Non-pigmented ciliary epithelial cell (primary cell): Measurements from ENCODE around the gene NFATC1.

Source experiments
- DNase-seq: peaks from one replicate; pipeline ENCODE4 v3.0.0-alpha.2; 2010; ENCODE audit warnings: low read depth

NFATC1 gene

GRCh38 chr18:79507546-79508480 is 112.1 kb downstream of the NFATC1 start:
- DNase-seq: no peak

GRCh38 chr18:79508565-79509535 is 113.1 kb downstream of the NFATC1 start:
- no peak for DNase-seq

GRCh38 chr18:79509536-79509930 is 113.8 kb downstream of the NFATC1 start:
- no peak for DNase-seq

GRCh38 chr18:79510046-79510685 is 114.4 kb downstream of the NFATC1 start:
- DNase-seq: no peak

- DNase-seq: no peak
Observed at GRCh38 chr18:79510731-79511241, 115.1 kb downstream of the NFATC1 start.

- no peak for DNase-seq
Observed at GRCh38 chr18:79511271-79511670, 115.5 kb downstream of the NFATC1 start.

GRCh38 chr18:79511671-79512301 is 116.1 kb downstream of the NFATC1 start:
- DNase-seq: no peak

GRCh38 chr18:79512461-79513380 is 117.0 kb downstream of the NFATC1 start:
- no peak for DNase-seq

- DNase-seq: no peak
Observed at GRCh38 chr18:79513381-79514081, 117.8 kb downstream of the NFATC1 start.

- DNase-seq: no peak
Observed at GRCh38 chr18:79515331-79515730, 119.6 kb downstream of the NFATC1 start.

- no peak for DNase-seq
Observed at GRCh38 chr18:79515944-79516351, 120.2 kb downstream of the NFATC1 start.

- no peak for DNase-seq
Observed at GRCh38 chr18:79516441-79516931, 120.8 kb downstream of the NFATC1 start.

GRCh38 chr18:79517341-79517740 is 121.6 kb downstream of the NFATC1 start:
- DNase-seq: no peak

- no peak for DNase-seq
Observed at GRCh38 chr18:79518028-79518682, 122.4 kb downstream of the NFATC1 start.

GRCh38 chr18:79518683-79519128 is 123.0 kb downstream of the NFATC1 start:
- DNase-seq: no peak

GRCh38 chr18:79519751-79520477 is 124.2 kb downstream of the NFATC1 start:
- no peak for DNase-seq

- DNase-seq: no peak
Observed at GRCh38 chr18:79520478-79521390, 125.0 kb downstream of the NFATC1 start.
